Effector memory CD4-positive, alpha-beta T cell (primary cell): Measurements from ENCODE around the gene ZNF366.

Source experiments
- DNase-seq, 3 donors: peaks; one replicate each; pipeline ENCODE4 v3.0.0-alpha.2; 2020
- H3K27ac ChIP-seq: 2 replicates; pipeline ENCODE4 v1.7.0; 2013; ENCODE audit warnings: mild to moderate bottlenecking, low read length, moderate library complexity; ENCODE audit not compliant: insufficient read depth, poor library complexity, severe bottlenecking
- H3K27me3 ChIP-seq: replicated peaks from 2 replicates; pipeline ENCODE4 v1.7.0; 2013; ENCODE audit warnings: mild to moderate bottlenecking, low read length; ENCODE audit not compliant: insufficient read depth, control insufficient read depth, poor library complexity, severe bottlenecking
- H3K36me3 ChIP-seq: 2 replicates; pipeline ENCODE4 v1.7.0; 2013; ENCODE audit warnings: mild to moderate bottlenecking, low read length, moderate library complexity; ENCODE audit not compliant: control insufficient read depth, insufficient read depth
- H3K4me1 ChIP-seq: 2 replicates; pipeline ENCODE4 v1.7.0; 2013; ENCODE audit warnings: low read length, mild to moderate bottlenecking; ENCODE audit not compliant: control insufficient read depth, insufficient read depth, poor library complexity, severe bottlenecking
- H3K4me3 ChIP-seq: 2 replicates; pipeline ENCODE4 v1.7.0; 2013; ENCODE audit warnings: low read length, low read depth, mild to moderate bottlenecking; ENCODE audit not compliant: insufficient read depth, poor library complexity, severe bottlenecking
- H3K9me3 ChIP-seq: 2 replicates; pipeline ENCODE4 v1.7.0; 2013; ENCODE audit warnings: mild to moderate bottlenecking, low read length, moderate library complexity; ENCODE audit not compliant: control insufficient read depth

Gene ZNF366

DNA sequence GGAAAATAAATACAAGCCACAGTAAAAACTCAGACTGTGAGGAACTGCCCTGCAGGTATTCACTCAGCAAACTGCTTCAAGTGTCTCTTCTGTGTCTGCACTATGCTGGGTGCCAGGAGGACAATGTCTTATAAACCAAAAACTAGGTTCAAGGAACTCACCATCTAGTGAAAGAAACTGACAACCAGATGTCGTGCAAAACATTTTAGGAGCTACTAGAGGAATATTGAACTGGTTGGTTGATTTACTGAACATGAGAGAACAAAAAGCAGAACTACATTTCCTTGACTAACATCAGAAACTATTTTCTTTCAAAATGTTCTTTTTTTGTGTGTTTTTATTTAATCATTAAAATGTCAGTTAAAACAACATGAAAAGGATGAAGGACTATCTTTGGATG lies 35.2 kb downstream of the ZNF366 start:
- H3K4me1 ChIP-seq = no peaks in the 10 kb centered on the region
- H3K36me3 ChIP-seq = no peaks in the 10 kb centered on the region
- DNase-seq = no peak
- no peak overlapping the region for H3K27ac ChIP-seq
- no peaks in the 10 kb centered on the region for H3K27me3 ChIP-seq
- no peak overlapping the region for H3K4me3 ChIP-seq
- no peaks in the 10 kb centered on the region for H3K9me3 ChIP-seq

DNA sequence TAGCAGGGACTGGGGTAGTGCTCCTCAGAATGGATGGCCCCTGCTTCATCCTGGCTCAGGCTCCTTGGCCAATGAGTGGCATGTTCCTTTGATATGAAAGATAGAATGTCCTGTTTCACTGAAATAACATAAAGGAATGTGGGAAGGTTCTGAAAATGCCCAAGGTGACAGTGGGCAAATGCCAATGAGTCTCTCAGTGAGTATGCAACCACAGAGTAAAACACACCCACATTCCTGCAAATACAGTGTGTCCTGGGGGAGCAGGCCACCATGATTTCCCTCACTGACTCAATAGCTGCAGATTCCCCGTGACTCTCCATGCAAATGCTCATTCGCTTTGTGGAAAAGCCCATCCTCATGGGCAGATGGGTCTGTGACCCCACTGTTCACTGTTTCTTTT lies 36.4 kb downstream of the ZNF366 start:
- Histone ChIP-seq H3K27ac (no peak overlapping the region), H3K4me3 (no peak overlapping the region), H3K4me1 (no peaks in the 10 kb centered on the region), H3K36me3 (no peaks in the 10 kb centered on the region), H3K27me3 (no peaks in the 10 kb centered on the region), H3K9me3 (no peaks in the 10 kb centered on the region)
- DNase-seq = no peak

DNA sequence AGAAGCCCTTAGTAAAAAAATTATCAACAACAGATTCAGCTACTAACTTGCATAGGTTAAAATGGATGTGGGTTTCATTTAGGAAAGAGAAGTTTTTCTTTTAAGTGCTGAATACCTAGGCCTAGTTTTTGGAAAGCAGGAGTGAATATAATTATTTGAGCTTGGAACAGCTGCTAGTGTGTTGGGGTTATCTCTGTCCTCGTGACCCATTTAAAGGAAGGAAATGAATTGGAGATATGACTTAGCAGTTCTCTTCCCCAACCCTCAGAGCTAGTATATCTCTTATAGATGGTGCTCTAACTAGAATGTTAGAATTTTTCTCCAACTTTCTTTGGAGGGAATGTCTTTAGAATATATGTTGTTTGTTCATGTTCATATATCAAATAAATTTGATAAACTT lies 38.6 kb downstream of the ZNF366 start:
- DNase-seq = no peak
- Histone ChIP-seq H3K4me3 (no peak overlapping the region), H3K36me3 (no peaks in the 10 kb centered on the region), H3K4me1 (no peaks in the 10 kb centered on the region), H3K27ac (no peak overlapping the region), H3K9me3 (no peaks in the 10 kb centered on the region), H3K27me3 (no peaks in the 10 kb centered on the region)

DNA sequence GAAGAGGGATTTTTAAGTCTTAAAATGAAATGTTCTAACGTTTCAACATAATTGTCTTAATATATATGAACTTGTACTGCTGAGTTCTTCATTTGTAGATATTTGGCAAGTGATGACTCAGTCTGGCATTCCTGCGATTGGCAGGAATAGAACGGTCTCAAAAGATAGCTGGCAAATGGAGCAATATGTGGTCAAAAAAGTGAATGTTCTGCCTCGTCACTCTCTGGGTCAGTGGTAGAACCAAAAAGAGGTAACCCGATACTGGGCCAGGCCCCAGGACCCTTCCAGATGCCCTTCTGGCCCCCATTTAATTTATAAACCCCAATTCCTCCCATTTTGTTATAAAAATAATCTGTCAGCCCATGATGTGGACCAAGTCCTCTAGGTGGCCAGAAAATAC lies 39.2 kb downstream of the ZNF366 start:
- Histone ChIP-seq H3K4me3 (no peak overlapping the region), H3K27ac (no peak overlapping the region)
- no peak for DNase-seq

DNA sequence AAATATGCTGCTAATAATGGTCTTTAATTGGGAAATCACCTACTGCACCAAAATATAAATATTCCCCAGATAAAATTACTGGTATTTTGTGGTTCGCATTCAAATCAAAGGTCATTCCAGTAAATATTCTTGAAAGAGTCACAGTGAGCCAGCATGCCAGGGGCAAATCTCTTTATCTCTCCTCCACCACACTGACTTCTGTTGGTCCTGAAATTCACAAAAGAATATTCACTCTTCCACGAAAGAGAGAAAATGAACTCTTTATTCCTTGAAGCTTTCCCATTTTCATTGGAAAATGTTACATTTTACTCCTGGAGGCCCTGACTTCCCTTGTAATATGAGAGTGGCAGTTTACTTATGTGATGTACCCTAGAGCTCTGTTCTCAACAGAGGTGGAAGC lies 39.7 kb downstream of the ZNF366 start:
- Histone ChIP-seq H3K4me3 (no peak overlapping the region), H3K36me3 (no peaks in the 10 kb centered on the region), H3K27me3 (no peaks in the 10 kb centered on the region), H3K27ac (no peak overlapping the region), H3K9me3 (no peaks in the 10 kb centered on the region), H3K4me1 (no peaks in the 10 kb centered on the region)
- no peak for DNase-seq

More for the DNA sequence above, 39.2 kb downstream of the ZNF366 start:
- Histone ChIP-seq H3K9me3 (no peaks in the 10 kb centered on the region), H3K27me3 (no peaks in the 10 kb centered on the region), H3K36me3 (no peaks in the 10 kb centered on the region), H3K4me1 (no peaks in the 10 kb centered on the region)

DNA sequence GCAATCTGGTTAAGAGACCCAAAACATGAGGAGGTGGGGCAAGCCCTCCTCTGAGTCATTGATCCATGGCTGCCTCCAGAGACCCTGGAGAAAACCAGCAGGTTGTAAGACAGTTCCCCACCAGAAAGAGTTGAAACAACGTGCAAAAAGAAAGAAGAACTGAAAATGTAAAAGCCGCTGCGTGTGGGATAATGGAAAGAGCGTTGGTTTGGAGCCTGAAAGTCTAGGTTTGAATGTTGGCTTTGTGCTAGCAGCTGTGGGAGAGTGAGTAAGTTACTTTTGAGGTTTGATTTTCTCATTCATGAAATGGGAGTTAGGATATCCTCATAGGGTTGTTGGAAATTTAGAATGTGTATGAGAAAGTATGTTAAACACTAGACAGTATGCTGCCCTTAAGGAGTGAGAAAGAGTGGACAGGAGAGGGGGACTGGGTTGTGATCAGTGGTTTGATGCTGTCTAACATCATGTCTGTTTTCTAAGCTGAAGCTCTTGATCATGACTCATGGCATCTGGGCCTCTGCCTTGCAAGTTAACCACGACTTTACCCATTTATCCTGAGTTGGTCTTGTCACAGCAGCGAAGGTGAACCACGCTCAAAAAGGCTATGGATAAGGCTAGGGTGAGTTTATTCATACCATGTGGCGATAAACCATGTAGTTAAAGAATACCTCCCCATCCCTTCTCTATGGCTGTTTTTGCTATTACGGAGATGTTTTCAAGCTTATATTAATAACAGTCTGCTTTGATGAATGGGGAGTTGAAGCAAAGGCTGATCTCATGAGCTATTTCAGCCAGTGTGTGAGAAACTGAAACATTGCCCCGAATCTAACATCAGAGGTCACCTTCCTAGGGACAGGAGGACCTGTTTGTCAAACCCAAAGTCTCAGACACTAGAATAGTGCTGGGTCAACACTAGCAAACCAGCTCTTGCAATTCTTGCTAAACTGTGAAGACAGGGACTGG lies 41.3 kb downstream of the ZNF366 start:
- no peak overlapping the region for H3K4me3 ChIP-seq
- no peak overlapping the region for H3K27ac ChIP-seq
- no peak for DNase-seq

DNA sequence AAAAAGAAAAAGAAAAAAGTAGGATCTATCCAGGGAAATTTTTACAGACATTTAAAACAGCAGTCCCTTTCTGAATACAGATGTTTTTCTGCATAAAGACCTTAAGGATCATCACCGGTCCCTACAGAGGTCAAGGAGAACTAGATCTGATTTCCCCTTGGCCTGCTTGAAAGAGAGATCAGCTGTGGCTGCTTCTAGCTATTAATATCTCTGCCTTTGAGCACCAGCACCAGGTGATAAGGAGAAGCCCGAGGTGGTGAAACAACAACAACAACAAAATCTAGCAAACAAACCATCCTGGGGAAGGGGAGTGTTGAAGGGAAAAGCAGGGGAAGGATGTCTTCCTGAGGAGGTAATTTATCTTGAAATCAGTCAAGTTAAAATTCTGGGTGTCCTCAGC lies 42.1 kb downstream of the ZNF366 start:
- no peaks in the 10 kb centered on the region for H3K9me3 ChIP-seq
- H3K27me3 ChIP-seq = no peaks in the 10 kb centered on the region
- H3K27ac ChIP-seq = no peak overlapping the region
- H3K4me1 ChIP-seq = no peaks in the 10 kb centered on the region
- no peaks in the 10 kb centered on the region for H3K36me3 ChIP-seq
- DNase-seq = no peak
- no peak overlapping the region for H3K4me3 ChIP-seq

More for the DNA sequence above, 41.3 kb downstream of the ZNF366 start:
- no peaks in the 10 kb centered on the region for H3K9me3 ChIP-seq
- no peaks in the 10 kb centered on the region for H3K36me3 ChIP-seq
- H3K27me3 ChIP-seq = no peaks in the 10 kb centered on the region
- no peaks in the 10 kb centered on the region for H3K4me1 ChIP-seq

DNA sequence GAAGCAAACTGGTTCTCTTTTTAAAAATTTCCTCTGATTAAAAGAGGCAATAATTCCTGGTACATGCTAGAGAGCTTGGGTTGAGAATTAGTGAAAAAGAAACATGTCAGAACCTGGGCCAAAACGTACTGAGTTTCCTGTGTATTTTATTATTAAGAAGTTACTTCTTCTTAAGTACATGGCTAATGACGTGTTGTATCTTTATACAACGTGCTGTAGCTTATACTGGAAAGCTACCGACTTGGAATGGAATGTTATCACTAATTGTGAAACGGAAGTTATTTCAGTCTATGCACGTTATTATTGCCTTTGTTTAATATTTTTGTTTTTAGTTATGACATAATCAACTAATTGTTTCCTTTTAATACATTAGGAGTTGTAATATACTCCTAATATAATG lies 43.1 kb downstream of the ZNF366 start:
- no peak overlapping the region for H3K27ac ChIP-seq
- no peak for DNase-seq

DNA sequence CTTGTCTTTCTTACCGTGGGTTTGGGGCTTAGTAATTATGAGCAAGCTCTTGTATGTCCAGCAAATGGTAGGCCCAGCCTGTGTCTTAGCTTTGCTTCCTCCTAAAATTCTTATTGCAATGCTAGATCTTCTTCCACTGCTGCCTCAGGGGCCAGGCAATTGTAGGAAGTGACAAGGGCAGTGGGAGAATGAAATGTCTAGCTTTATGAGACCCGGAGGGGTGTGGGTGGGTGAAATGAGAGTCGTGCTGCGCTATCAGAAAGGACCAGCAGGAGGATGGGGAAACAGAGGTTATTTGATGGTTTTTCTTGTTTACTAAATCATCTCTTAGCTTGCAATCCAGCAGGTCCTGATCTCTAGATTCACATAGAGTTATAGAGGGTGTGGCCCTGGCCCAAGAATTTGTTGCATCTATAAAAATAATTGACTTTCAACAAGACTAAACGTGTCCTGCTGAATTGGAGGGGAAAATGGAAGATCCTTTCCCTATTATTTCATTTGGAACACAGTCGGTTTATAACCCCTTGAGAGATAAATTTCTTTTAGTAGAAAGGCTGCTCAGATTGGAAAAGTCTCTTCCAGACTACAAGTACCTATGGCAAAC lies 43.7 kb downstream of the ZNF366 start:
- Histone ChIP-seq H3K4me1 (no peaks in the 10 kb centered on the region), H3K9me3 (no peaks in the 10 kb centered on the region), H3K27ac (no peak overlapping the region), H3K4me3 (no peak overlapping the region), H3K27me3 (no peaks in the 10 kb centered on the region), H3K36me3 (no peaks in the 10 kb centered on the region)
- no peak for DNase-seq

More for the DNA sequence above, 43.1 kb downstream of the ZNF366 start:
- Histone ChIP-seq H3K4me1 (no peaks in the 10 kb centered on the region), H3K27me3 (no peaks in the 10 kb centered on the region), H3K36me3 (no peaks in the 10 kb centered on the region), H3K4me3 (no peak overlapping the region), H3K9me3 (no peaks in the 10 kb centered on the region)

DNA sequence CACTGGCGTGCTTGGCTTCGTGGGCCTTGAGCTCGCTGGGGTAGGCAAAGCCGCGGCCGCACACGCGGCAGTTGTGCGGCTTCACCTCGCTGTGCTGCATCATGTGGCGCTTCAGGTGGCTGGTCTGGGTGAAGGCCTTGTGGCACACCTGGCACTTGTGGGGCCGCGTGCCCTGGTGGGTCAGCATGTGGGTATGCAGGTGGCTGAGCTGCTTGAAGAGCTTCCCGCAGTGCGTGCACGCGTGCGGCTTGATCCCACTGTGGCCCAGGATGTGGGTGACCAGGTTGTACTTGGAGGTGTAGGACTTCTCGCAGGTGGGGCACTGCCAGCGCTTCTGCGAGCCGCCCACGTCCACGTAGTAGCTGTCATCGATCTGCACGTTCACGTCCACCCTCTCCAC lies 46.8 kb downstream of the ZNF366 start:
- Histone ChIP-seq H3K27ac (no peak overlapping the region), H3K27me3 (no peaks in the 10 kb centered on the region), H3K36me3 (no peaks in the 10 kb centered on the region), H3K4me1 (no peaks in the 10 kb centered on the region), H3K9me3 (no peaks in the 10 kb centered on the region), H3K4me3 (no peak overlapping the region)
- no peak for DNase-seq
